Adrenal gland (tissue), 5 donors: ENCODE measurements around the gene PSIP1.

ENCODE experiments used
- CTCF ChIP-seq, 6 experiments: fragments of 450-650 bp in 4 of 6; fragments of 200-600 bp in 2 of 6; sonication (generic) in 1 of 6; IDR thresholded peaks; 1 replicate in 5 of 6; 2 replicates in 1 of 6; pipeline versions ENCODE4 v1.5.1 to v1.8.0; 2016 to 2021; ENCODE audit warnings: antibody characterized with exemption in 6 of 6, mild to moderate bottlenecking in 2 of 6, moderate library complexity in 1 of 6
- POLR2A ChIP-seq, 2 donors: fragments of 450-650 bp; IDR thresholded peaks; one replicate each; pipeline ENCODE4 v1.6.1; 2017; ENCODE audit warnings: antibody characterized with exemption in 2 of 2, mild to moderate bottlenecking in 2 of 2, moderate library complexity in 1 of 2
- donor health status: DM: no; HTN: no; CAD: no.

DNA sequence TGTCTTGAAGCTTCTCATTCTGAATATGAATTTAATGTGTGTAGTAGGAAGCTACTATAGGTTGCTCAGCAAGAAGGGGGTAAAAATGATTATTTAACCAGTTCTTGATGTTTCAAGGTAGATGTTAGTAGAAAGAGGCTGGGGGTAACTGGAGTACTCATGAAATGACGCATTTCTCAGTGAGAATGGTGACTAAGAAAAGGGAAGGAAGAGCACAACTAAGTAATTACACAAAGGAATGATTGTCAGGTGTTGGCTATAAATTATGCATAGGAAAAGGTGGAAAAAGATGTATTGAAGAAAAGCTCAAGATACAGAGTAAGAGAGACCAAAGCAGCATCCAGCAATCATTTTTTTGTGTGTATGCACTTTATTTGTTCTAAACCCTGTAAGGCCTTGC lies 1.4 kb upstream of the PSIP1 start:
- TF ChIP-seq POLR2A (IDR thresholded peaks at IDR 0.05) (no peak), CTCF (IDR thresholded peaks at IDR 0.05) (no peak)
